Mucosa of rectum (tissue), 2 donors: ENCODE measurements around the gene KIF1B.

Experiments
- H3K27ac ChIP-seq, 2 donors: one replicate each; pipeline ENCODE4 v1.7.0; 2013; ENCODE audit warnings: inconsistent platforms in 2 of 2, low read depth in 2 of 2, low read length in 2 of 2
- H3K27me3 ChIP-seq, 2 donors: one replicate each; pipeline ENCODE4 v1.7.0; 2013; ENCODE audit warnings: low read length in 2 of 2; ENCODE audit not compliant: control insufficient read depth in 2 of 2, insufficient read depth in 2 of 2
- H3K36me3 ChIP-seq, 2 donors: one replicate each; pipeline ENCODE4 v1.7.0; 2013; ENCODE audit warnings: low read length in 2 of 2; ENCODE audit not compliant: control insufficient read depth in 2 of 2, insufficient read depth in 2 of 2
- H3K4me1 ChIP-seq, 2 donors: one replicate each; pipeline ENCODE4 v1.7.0; 2013; ENCODE audit warnings: low read length in 2 of 2, mild to moderate bottlenecking in 1 of 2; ENCODE audit not compliant: control insufficient read depth in 2 of 2, insufficient read depth in 2 of 2
- H3K4me3 ChIP-seq, 2 donors: one replicate each; pipeline ENCODE4 v1.7.0; 2013; ENCODE audit warnings: low read length in 2 of 2
- H3K9ac ChIP-seq, 2 donors: one replicate each; pipeline ENCODE4 v1.7.0; 2013; ENCODE audit warnings: low read length in 2 of 2, low read depth in 1 of 2, mild to moderate bottlenecking in 1 of 2
- H3K9me3 ChIP-seq, 2 donors: one replicate each; pipeline ENCODE4 v1.7.0; 2013; ENCODE audit warnings: low read length in 2 of 2; ENCODE audit not compliant: control insufficient read depth in 2 of 2
- donor health status: healthy.
- donor health status: Normal muscosa, but diverticular disease.

Gene KIF1B

DNA sequence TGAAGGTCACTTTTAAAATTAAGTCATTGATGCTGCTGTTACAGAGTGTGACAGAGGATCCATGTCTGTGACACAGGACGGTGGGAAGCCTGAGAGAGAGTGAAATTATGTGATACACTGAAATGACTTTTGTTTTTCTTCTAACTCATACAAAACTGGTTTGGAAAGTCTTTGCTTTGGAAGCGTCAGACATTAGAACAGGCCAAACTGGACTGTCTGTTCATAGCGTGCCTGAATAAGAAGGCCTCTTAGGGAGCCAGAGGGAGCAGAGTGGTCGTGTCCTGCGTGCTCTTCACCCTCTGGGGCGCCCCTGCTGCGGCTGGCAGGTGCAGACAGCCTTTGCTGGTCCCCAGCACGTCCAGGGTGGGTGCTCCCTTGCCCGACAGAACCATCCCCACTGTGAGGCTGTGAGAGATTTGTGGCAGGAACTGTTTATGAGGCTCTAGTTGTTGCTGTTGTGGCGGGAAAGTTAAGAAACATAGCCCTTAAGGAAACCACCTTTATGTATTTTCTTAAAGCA, 168.8 kb downstream of the KIF1B start:
- Histone ChIP-seq H3K9me3 (no peaks in the 10 kb centered on the region), H3K27me3 (no peaks in the 10 kb centered on the region), H3K9ac (no peak overlapping the region), H3K27ac (no peak overlapping the region), H3K4me3 (no peak overlapping the region), H3K4me1 (peaks cover 0 to 3% of the 10 kb centered on the region in 2 donors), H3K36me3 (peaks cover 30 to 32% of the 10 kb centered on the region in 2 donors)

DNA sequence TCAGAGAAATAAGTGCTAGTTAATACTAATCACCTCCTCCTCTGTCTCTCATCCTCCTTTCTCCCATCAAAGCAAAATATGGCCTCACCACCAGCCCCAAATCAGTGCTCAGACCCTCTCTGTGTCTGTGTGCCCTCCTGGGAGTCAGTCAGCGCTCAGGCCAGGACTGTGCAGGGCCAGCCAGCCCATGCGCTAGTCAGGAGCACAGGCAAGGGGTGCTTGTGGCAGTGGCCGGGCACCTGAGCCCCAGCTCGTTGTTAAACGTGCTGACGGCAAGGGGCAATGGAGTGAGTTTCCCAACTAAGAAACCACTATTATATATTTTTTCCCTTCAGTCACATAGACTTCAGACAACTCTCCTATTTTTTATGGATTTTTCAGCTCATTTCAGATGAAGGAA, 169.3 kb downstream of the KIF1B start:
- Histone ChIP-seq H3K27me3 (no peaks in the 10 kb centered on the region), H3K9ac (no peak overlapping the region), H3K27ac (no peak overlapping the region), H3K4me1 (peaks cover 0 to 3% of the 10 kb centered on the region in 2 donors), H3K4me3 (no peak overlapping the region), H3K36me3 (peaks cover 25 to 27% of the 10 kb centered on the region in 2 donors), H3K9me3 (no peaks in the 10 kb centered on the region)

DNA sequence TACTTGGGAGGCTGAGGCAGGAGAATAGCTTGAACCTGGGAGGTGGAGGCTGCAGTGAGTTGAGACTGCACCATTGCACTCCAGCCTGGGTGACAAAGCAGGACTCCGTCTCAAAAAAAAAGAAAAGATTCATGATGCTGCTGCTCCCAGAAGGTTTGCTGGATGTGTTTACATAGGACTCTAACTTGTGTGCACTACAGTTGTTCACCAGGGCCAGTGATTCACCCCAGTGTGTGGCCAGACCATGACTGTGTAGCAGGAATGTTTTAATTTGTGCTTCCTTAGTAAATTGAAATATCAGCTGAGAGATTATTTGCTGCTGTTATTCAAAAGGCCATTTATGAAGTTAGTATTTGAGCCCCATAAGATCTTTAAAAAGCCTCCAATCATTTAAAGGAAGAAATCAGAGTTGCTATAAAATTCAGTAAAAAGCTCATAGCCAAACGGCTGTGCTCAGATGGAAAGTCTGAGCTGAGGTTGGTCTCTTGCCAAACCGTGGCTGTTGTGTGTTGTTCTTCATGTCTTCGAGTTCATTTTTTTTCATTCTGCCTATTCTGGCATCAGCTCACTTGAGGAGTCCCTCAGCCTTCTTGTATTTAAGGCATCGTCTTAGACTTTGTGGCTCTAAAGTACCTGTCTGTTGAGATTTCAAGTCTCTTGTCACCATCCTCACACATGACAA, 170.4 kb downstream of the KIF1B start:
- Histone ChIP-seq H3K9ac (no peak overlapping the region), H3K36me3 (peaks cover 18 to 19% of the 10 kb centered on the region in 2 donors), H3K4me1 (peaks cover 0 to 3% of the 10 kb centered on the region in 2 donors), H3K27me3 (no peaks in the 10 kb centered on the region), H3K9me3 (no peaks in the 10 kb centered on the region), H3K27ac (no peak overlapping the region), H3K4me3 (no peak overlapping the region)

DNA sequence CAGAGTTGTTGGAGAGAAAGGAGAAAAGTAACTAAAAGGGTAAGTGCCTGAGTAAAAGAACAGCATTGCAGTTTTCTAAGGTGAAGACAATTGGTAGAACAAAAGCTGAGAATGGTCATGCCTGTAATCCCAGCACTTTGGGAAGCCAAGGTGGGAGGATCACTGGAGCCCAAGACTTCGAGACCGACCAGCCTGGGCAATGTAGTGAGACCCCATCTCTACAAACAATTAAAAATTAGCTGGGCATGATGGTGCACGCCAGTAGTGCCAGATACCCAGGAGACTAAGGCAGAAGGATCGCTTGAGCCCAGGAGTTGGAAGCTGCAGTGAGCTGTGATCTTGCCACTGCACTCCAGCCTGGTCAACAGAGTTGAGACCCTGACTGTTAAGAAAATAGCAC, 173.3 kb downstream of the KIF1B start:
- Histone ChIP-seq H3K9me3 (no peaks in the 10 kb centered on the region), H3K27me3 (no peaks in the 10 kb centered on the region), H3K4me1 (peaks cover 14 to 15% of the 10 kb centered on the region in 2 donors), H3K4me3 (no peak overlapping the region), H3K27ac (no peak overlapping the region), H3K36me3 (peaks cover 2 to 4% of the 10 kb centered on the region in 2 donors), H3K9ac (no peak overlapping the region)

DNA sequence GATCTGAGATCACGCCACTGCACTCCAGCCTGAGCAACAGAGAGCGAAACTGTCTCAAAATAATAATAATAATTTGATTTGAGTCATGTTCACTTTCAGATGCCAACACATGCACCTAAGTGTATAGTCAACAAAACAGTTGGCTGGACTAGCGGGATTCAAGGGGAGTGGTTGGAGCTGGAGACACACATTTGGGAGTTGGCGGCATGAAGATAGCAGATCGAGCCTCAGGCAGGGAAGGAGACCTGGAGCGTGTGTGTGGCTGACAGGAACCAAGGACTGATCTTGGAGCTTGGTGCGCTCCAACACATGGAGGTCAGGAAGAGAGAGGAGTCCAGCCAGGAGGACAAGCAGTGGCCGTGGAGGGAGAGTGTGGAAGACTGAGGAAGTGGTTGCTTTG, 173.8 kb downstream of the KIF1B start:
- Histone ChIP-seq H3K4me3 (no peak overlapping the region), H3K9me3 (no peaks in the 10 kb centered on the region), H3K27ac (no peak overlapping the region), H3K9ac (no peak overlapping the region), H3K4me1 (peaks cover 16% of the 10 kb centered on the region in 2 donors), H3K27me3 (no peaks in the 10 kb centered on the region), H3K36me3 (peaks cover under 1 to 4% of the 10 kb centered on the region in 2 donors)

DNA sequence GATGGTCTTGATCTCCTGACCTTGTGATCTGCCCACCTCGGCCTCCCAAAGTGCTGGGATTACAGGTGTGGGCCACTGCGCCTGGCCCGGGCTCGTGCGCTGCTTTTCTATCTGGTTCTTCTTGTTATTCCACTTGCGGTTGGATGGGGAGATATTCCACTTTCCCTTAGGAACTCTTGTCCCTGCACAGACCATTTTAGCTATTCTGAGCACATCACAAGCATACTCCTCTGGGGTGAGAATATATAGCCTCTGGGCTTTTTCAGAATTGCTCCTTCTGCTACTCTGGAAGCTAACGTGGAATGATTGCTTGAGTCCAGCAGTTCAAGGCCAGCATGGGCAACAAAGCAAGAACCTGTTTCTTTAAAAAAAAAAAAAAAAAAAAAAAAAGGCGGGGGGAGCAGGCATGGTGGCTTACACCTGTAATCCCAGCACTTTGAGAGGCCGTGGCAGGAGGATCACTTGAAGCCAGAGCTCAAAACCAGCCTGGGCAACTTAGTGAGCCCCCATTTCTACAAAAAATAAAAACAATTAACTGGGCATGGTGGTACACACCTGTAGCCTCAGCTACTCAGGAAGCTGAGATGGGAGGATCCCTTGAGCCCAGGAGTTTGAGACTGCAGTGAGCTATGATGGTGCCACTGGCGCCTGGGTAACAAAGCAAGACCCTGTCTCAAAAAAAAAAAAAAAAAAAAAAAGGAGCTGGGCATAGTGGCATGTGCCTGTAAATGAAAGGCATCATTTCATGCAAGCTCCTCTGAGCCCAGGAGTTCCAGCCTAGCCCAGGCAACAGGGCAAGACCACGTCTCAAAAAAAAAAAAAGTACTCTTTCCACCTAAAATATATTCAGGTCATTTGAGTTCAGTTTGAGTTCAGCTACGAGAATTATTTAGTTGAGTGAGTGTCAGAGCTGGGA, 176.6 kb downstream of the KIF1B start:
- peak overlapping the region; percentile 66 to 79 for H3K27ac ChIP-seq
- H3K9me3 ChIP-seq = no peaks in the 10 kb centered on the region
- H3K9ac ChIP-seq = peak overlapping the region in 1 of 2 donors; percentile 36
- peak overlapping the region in 1 of 2 donors; percentile 53 for H3K4me3 ChIP-seq
- H3K4me1 ChIP-seq = peaks cover 16% of the 10 kb centered on the region in 2 donors
- no peaks in the 10 kb centered on the region for H3K36me3 ChIP-seq
- no peaks in the 10 kb centered on the region for H3K27me3 ChIP-seq

DNA sequence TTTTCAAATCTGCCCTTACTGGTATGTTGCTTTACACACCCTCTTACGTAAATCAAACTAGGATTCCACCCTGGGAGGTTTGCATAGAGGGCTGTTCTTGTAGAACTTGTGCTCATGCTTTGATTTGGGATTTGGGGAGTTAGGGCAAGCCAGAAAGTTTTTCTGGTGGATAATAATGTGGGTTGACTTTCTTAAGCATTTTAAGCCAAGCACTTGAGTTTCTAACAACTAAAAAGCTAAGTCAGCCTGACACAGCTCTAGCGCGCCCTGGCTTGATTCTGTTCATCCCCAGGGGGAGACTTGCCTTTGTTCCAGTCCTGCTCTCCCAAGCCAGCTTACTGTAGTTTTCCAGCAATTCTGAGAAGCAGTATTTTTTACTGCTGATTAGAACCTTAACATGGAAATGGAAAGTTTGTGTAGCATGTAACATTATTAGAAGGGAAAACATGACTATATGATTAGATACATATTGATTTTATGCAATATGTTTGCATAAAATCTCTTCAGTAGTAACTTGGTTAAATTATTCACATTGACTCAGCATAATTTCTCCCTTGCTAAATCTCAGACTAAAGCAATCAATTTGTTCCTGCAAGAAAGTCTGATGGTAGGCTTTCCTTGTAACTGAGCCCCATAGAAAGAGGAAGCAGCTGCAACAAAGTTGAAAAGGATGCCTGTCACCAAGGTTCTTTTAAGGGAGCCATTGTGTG, 177.5 kb downstream of the KIF1B start:
- no peaks in the 10 kb centered on the region for H3K27me3 ChIP-seq
- peaks cover 16% of the 10 kb centered on the region in 2 donors for H3K4me1 ChIP-seq
- H3K9me3 ChIP-seq = no peaks in the 10 kb centered on the region
- no peaks in the 10 kb centered on the region for H3K36me3 ChIP-seq
- H3K9ac ChIP-seq = peak overlapping the region; percentile 19 to 36
- peak overlapping the region; percentile 66 to 79 for H3K27ac ChIP-seq
- peak overlapping the region in 1 of 2 donors; percentile 53 for H3K4me3 ChIP-seq

DNA sequence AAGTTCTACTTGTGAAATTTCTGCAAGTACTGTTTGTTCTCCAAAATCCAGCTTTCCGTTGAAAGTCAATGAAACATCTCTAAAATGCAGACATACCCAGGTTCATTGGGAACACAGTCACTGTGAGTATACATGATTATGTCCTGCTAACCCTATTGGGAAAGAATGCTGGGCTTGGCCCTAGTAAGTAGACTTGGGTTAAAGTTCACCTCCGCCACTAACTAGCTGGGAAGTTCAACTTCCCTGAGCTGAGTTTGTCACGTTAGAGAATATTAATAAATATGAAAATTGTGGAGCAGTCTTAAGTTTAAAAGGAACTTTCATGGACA, 178.0 kb downstream of the KIF1B start:
- peak overlapping the region in 1 of 2 donors; percentile 53 for H3K4me3 ChIP-seq
- H3K4me1 ChIP-seq = peaks cover 16% of the 10 kb centered on the region in 2 donors
- peak overlapping the region; percentile 66 to 79 for H3K27ac ChIP-seq
- H3K27me3 ChIP-seq = no peaks in the 10 kb centered on the region
- no peak overlapping the region for H3K9ac ChIP-seq
- H3K9me3 ChIP-seq = no peaks in the 10 kb centered on the region
- no peaks in the 10 kb centered on the region for H3K36me3 ChIP-seq

DNA sequence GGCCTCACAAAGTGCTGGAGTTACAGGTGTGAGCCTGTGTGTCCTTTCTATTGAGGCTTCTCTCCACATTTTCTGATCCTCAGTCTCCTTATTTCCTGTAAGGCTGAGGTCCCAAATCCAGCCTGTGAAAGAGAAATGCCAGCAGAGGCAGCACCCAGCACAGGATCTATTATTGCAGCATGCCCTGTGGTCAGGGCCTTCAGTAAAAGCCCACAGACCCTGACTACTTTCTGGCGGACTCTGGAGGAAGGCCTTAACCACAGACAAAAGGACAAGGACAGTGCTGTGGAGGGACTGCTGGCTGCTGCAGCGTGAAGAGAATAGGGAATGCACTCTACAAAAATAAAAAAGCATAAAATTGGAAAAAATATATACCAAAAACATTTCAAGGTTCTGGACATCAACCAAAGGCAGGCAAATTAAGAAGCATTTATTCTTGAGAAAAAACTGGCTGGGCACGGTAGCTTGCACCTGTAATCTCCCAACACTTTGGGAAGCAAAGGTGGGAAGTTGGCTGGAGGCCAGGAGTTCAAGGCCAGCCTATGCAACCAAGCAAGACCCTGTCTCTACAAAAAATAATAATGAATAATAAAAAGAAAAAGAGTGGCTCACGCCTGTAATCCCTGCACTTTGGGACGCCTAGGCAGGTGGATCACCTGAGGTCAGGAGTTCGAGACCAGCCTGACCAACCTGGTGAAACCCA, 179.1 kb downstream of the KIF1B start:
- Histone ChIP-seq H3K9ac (no peak overlapping the region), H3K9me3 (no peaks in the 10 kb centered on the region), H3K4me3 (no peak overlapping the region), H3K36me3 (no peaks in the 10 kb centered on the region), H3K4me1 (peaks cover 16% of the 10 kb centered on the region in 2 donors), H3K27ac (no peak overlapping the region), H3K27me3 (no peaks in the 10 kb centered on the region)
